ENCODE measurements around the gene CT45A5. TPM values are rescaled to one million over a fixed set of nuclear protein-coding genes. Genes with fewer than 3 reads are reported as not detected.
"Not testable (repeated sequence)": the region's sequence is repeated elsewhere in the genome, so short reads cannot be mapped to it uniquely, and the experiment has no call there.

CT45A5 gene
- polyA plus RNA-seq (2012; ENCODE audit: insufficient read length, low read depth) = not detected

- TF ChIP-seq POLR2AphosphoS5 (IDR thresholded peaks at IDR 0.05; ENCODE audit: low read depth, low read length); REST (IDR thresholded peaks at IDR 0.05; ENCODE audit: insufficient read depth in 1 of 2, low read depth in 2 of 2, low read length in 2 of 2); SIN3A (IDR thresholded peaks at IDR 0.05; ENCODE audit: borderline replicate concordance, insufficient read depth, low read length): not testable (repeated sequence)
Observed at GRCh38 chrX:135785403-135785802, at the start of gene CT45A5. Gene CT45A5 (minus strand): TSS chrX:135785503. CDS start chrX:135781729, 3,774 bp downstream.

GRCh38 chrX:135819912-135820311 lies 34.6 kb upstream of the CT45A5 start, which contains the start of gene CT45A2:
Gene CT45A2 (minus strand): TSS chrX:135820012. CDS start chrX:135816265, 3,747 bp downstream.
- not testable (repeated sequence) for TF ChIP-seq TAF1 (IDR thresholded peaks at IDR 0.05; ENCODE audit: borderline replicate concordance, insufficient read depth, low read length); REST (IDR thresholded peaks at IDR 0.05; ENCODE audit: insufficient read depth in 1 of 2, low read depth in 2 of 2, low read length in 2 of 2); POLR2AphosphoS5 (IDR thresholded peaks at IDR 0.05; ENCODE audit: low read depth, low read length)

- not testable (repeated sequence) for TF ChIP-seq FOXP2 (optimal IDR thresholded peaks at IDR 0.05; ENCODE audit: borderline replicate concordance, extremely low read depth, extremely low read length, insufficient read depth); SIN3A (IDR thresholded peaks at IDR 0.05; ENCODE audit: borderline replicate concordance, insufficient read depth, low read length); TAF1 (IDR thresholded peaks at IDR 0.05; ENCODE audit: borderline replicate concordance, insufficient read depth, low read length)
Observed at GRCh38 chrX:135802687-135803086, 17.4 kb upstream of the CT45A5 start, which contains the start of gene CT45A6. Gene CT45A6 (minus strand): TSS chrX:135802787. CDS start chrX:135798993, 3,794 bp downstream.

GRCh38 chrX:135768091-135768490 lies 17.2 kb downstream of the CT45A5 start, which contains the start of gene CT45A3:
Gene CT45A3 (minus strand): TSS chrX:135768191. CDS start chrX:135764444, 3,747 bp downstream.
- not testable (repeated sequence) for TF ChIP-seq SIN3A (IDR thresholded peaks at IDR 0.05; ENCODE audit: borderline replicate concordance, insufficient read depth, low read length); TAF1 (IDR thresholded peaks at IDR 0.05; ENCODE audit: borderline replicate concordance, insufficient read depth, low read length); REST (IDR thresholded peaks at IDR 0.05; ENCODE audit: insufficient read depth in 1 of 2, low read depth in 2 of 2, low read length in 2 of 2)

GRCh38 chrX:135741192-135741715 lies 44.0 kb downstream of the CT45A5 start:
- TF ChIP-seq REST (IDR thresholded peaks at IDR 0.05; ENCODE audit: insufficient read depth in 1 of 2, low read depth in 2 of 2, low read length in 2 of 2) = no peak
- no peak for TF ChIP-seq POLR2AphosphoS5 (IDR thresholded peaks at IDR 0.05; ENCODE audit: low read depth, low read length)
- no peak for TF ChIP-seq FOXP2 (optimal IDR thresholded peaks at IDR 0.05; ENCODE audit: borderline replicate concordance, extremely low read depth, extremely low read length, insufficient read depth)
- TF ChIP-seq SIN3A (IDR thresholded peaks at IDR 0.05; ENCODE audit: borderline replicate concordance, insufficient read depth, low read length) = no peak

All from PFSK-1 (cell line).